K562 (cell line): ENCODE results near the gene BNC2.

Experiments used
- ELF1 ChIP-seq: fragments of 200-800 bp; sonication (Bioruptor generic); IDR thresholded peaks from 2 replicates; pipeline ENCODE4 v1.6.1; 2016; ENCODE audit warnings: missing genetic modification characterization, missing compliant biosample characterization
- SETDB1 ChIP-seq: IDR thresholded peaks from one replicate; pipeline ENCODE4 v1.6.1; 2012; ENCODE audit warnings: low read length, control low read depth, inconsistent platforms

DNA sequence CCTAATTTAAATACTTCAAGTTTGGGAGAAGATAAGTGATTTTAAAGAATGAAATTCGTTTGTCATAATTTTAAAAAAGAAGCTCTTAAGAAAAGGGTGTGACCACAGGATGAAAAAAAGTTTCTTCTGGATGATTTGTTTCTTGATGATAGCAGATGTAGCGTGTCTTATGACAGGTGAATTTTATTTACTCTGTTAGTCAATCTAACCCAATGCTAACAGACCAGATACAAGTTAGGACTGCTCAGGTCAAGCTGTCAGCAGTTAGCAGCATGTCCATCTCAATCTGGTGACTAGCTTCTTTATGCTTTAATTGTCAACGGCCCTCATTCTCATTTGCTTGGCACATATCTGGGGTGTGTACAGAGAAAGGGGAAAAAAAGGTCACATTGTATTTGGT is 456.0 kb downstream of the BNC2 start:
- no peak for TF ChIP-seq SETDB1
- TF ChIP-seq ELF1 (tag) = no peak
